ENCODE results near the gene RABGAP1L.

DNA sequence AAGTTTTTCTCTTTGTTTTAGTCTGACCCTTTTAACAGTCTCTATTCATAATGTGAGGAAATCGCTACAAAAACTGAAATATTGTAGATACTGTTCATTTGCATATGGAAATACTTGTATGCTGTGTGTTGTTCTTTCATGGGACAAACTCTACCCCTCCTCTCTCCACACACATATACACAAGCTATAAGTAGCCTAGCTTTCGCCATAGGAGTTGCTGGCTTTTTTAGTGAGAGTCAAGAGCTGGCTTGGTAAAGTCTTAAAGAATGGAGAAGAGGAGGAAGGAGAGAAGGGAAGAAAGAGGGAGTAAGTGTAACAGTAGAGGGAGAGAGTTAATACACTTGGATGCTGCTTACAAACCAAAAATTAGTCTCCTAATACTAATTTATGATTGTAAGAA lies 115.6 kb downstream of the RABGAP1L start:
- TF ChIP-seq, protein P1, sequence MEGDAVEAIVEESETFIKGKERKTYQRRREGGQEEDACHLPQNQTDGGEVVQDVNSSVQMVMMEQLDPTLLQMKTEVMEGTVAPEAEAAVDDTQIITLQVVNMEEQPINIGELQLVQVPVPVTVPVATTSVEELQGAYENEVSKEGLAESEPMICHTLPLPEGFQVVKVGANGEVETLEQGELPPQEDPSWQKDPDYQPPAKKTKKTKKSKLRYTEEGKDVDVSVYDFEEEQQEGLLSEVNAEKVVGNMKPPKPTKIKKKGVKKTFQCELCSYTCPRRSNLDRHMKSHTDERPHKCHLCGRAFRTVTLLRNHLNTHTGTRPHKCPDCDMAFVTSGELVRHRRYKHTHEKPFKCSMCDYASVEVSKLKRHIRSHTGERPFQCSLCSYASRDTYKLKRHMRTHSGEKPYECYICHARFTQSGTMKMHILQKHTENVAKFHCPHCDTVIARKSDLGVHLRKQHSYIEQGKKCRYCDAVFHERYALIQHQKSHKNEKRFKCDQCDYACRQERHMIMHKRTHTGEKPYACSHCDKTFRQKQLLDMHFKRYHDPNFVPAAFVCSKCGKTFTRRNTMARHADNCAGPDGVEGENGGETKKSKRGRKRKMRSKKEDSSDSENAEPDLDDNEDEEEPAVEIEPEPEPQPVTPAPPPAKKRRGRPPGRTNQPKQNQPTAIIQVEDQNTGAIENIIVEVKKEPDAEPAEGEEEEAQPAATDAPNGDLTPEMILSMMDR (IDR thresholded peaks at IDR 0.05) = no peak
- no peak for TF ChIP-seq POLR2A (IDR thresholded peaks at IDR 0.05)

Data from lower leg skin (tissue), 3 donors.